Measurements from ENCODE around the gene GRAMD2A. TPM values are rescaled to one million over a fixed set of nuclear protein-coding genes. Genes with fewer than 3 reads are reported as not detected.

Gene GRAMD2A
- total RNA-seq, 4 donors from 2014 or later = 0.41 to 1.4 TPM; not detected in 2

DNA sequence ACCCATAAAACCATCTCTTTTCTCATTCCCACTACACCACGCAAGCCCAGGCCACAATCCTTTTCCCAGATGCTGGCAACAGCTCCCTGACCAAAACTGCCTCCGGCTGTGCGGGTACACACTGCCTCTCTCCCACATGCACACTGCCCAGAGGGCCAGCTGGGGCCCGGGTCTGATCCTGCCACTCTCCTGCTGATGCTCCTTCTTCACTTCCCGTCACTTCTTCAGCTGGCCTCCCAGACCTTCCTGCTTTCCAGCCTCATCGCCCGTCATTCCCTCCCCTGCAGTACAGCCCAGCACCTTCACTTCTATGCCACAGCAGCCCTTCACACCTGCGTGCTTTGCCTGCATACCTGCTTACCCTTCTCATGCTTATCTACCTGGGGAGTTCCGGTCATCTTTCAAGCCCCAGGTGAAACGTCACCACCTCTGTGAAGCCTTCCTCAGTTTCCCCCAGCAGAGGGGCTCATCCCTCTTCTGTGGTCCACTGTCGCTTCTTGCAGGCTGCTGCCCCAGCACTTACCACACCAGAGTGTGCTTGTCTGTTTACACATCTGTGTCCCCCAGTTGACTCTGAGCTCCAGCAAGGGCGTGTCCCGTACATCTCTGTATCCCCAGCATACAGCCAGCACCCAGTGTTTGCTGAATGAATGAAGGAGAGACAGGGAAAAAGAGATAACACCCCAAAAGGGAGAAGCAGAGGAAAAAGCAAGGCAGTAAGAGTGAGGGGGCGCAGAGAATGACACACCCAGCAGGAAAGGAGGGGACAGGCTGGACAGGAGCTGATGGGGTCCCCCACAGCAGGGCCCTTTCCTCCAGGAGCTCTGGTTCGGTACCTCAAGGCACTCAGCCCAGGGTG, 22.2 kb downstream of the GRAMD2A start:
- no peak for TF ChIP-seq POLR2A (IDR thresholded peaks at IDR 0.05)
- TF ChIP-seq, protein P1, sequence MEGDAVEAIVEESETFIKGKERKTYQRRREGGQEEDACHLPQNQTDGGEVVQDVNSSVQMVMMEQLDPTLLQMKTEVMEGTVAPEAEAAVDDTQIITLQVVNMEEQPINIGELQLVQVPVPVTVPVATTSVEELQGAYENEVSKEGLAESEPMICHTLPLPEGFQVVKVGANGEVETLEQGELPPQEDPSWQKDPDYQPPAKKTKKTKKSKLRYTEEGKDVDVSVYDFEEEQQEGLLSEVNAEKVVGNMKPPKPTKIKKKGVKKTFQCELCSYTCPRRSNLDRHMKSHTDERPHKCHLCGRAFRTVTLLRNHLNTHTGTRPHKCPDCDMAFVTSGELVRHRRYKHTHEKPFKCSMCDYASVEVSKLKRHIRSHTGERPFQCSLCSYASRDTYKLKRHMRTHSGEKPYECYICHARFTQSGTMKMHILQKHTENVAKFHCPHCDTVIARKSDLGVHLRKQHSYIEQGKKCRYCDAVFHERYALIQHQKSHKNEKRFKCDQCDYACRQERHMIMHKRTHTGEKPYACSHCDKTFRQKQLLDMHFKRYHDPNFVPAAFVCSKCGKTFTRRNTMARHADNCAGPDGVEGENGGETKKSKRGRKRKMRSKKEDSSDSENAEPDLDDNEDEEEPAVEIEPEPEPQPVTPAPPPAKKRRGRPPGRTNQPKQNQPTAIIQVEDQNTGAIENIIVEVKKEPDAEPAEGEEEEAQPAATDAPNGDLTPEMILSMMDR (IDR thresholded peaks at IDR 0.05) = no peak
- no peak for TF ChIP-seq POLR2AphosphoS5 (IDR thresholded peaks at IDR 0.05)
- TF ChIP-seq EP300 (IDR thresholded peaks at IDR 0.05; ENCODE audit: low read depth) = no peak

DNA sequence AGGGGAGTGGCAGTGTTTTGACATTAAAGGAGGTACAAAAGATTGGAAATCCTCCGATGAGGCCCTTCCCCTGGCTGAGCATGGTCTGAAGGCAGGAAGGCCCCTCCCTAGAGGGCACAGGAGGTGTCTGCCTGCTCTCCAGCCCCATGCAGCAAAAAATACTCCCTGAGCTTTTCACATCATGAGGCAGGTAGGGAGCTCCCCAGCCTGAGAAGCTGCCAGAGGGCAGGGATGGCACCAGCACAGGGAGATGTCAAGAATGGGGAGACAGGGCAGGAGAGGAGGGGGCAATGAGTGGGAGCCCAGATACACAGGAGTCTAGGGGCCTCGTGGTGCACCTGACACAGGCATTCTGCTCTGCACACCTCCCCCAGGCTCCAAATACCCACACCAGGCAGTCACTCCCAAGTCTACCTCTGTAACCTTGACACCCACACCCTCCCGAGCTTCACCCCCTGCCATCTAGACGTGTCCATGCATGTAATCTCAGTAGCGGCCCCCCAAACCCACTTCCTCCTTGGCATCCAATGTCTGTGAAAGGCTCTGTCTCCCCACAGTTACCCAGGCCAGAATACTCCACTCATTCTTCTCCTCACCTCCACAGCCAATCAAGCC, 22.9 kb downstream of the GRAMD2A start:
- 61 to 63% methylated on average over 4 to 5 of the region's 5 CpGs for WGBS, 2 donors (ENCODE audit: low coverage in 1 of 2)
- in situ Hi-C loops (cut with MboI; ENCODE audit: low pct_ligation_motif_present in 1 of 4, low pct_unique_long_range_greater_than_20kb in 1 of 4, low sequenced_read_pairs in 3 of 4) = loop anchor here in 2 of 4 donors (25.0 kb wide), 4 partner anchors 287 to 712 kb away; partner anchors contain the start of gene NR2E3 (in 1 of the 2)

More for the DNA sequence above, 22.2 kb downstream of the GRAMD2A start:
- H3K36me3 ChIP-seq = no peaks in the 10 kb centered on the region
- H3K4me1 ChIP-seq = no peaks in the 10 kb centered on the region
- 84 to 88% methylated on average over 7 to 15 of the region's 15 CpGs for WGBS, 2 donors (ENCODE audit: low coverage in 1 of 2)
- H3K9me3 ChIP-seq = no peaks in the 10 kb centered on the region
- intact Hi-C loops (cut with DNase I; ENCODE audit: low total_unique reads) = no loop called here
- H3K27ac ChIP-seq = no peak overlapping the region
- DNase-seq = no peak
- H3K4me3 ChIP-seq = no peak overlapping the region
- H3K27me3 ChIP-seq = no peaks in the 10 kb centered on the region
- in situ Hi-C loops (cut with MboI; ENCODE audit: low pct_ligation_motif_present in 1 of 4, low pct_unique_long_range_greater_than_20kb in 1 of 4, low sequenced_read_pairs in 3 of 4) = no loop called here

DNA sequence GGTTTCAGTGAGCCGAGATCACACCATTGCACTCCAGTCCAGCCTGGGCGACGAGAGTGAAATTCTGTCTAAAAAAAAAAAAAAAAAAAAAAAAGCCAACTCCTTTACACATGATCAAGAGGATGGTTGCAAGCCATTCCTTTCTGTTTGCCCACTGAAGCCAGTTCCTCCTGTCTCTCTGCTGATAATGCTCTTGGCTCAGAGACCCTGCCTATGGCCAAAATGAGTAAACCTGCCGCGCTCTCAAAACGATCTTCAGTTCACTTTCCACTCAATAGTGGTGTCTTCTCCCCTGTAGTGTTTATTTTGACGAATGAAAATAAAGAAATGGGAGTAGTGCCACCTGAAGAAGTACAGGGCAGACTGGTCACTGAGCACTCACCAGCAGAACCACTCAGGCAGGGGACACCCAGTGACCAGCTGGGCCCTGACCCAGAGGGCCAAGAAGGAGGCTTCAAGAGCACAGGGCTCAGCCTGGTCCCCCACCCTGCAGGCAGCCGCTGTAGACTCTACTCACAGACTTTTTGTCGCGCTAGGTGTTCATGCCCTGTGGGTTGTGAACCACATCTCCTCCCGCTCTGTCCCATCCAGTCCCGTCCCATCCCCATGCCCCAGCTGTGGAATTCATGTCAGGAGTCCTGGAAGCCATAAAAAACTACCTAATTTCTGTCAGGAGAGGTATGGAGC, 23.6 kb downstream of the GRAMD2A start:
- Histone ChIP-seq H3K36me3 (no peaks in the 10 kb centered on the region), H3K27me3 (no peaks in the 10 kb centered on the region), H3K4me1 (peaks cover 0 to 7% (median 3%) of the 10 kb centered on the region in 4 donors), H3K4me3 (no peak overlapping the region), H3K9me3 (no peaks in the 10 kb centered on the region), H3K27ac (no peak overlapping the region)
- in situ Hi-C loops (cut with MboI; ENCODE audit: low pct_ligation_motif_present in 1 of 4, low pct_unique_long_range_greater_than_20kb in 1 of 4, low sequenced_read_pairs in 3 of 4) (loop anchor here in 2 of 4 donors (25.0 kb wide), 4 partner anchors 287 to 712 kb away; partner anchors contain the start of gene NR2E3 (in 1 of the 2)), intact Hi-C loops (cut with DNase I; ENCODE audit: low total_unique reads) (no loop called here)
- WGBS, 2 donors (ENCODE audit: low coverage in 1 of 2) = 91 to 93% methylated on average over 3 to 12 of the region's 12 CpGs
- TF ChIP-seq POLR2A (IDR thresholded peaks at IDR 0.05) (no peak), POLR2AphosphoS5 (IDR thresholded peaks at IDR 0.05) (no peak), EP300 (IDR thresholded peaks at IDR 0.05; ENCODE audit: low read depth) (no peak)
- TF ChIP-seq, protein P1 (IDR thresholded peaks at IDR 0.05) = no peak
- DNase-seq = no peak

More for the DNA sequence above, 22.9 kb downstream of the GRAMD2A start:
- H3K36me3 ChIP-seq = no peaks in the 10 kb centered on the region
- intact Hi-C loops (cut with DNase I; ENCODE audit: low total_unique reads) = no loop called here
- no peak overlapping the region for H3K4me3 ChIP-seq
- H3K27me3 ChIP-seq = no peaks in the 10 kb centered on the region
- no peaks in the 10 kb centered on the region for H3K9me3 ChIP-seq
- H3K27ac ChIP-seq = no peak overlapping the region
- H3K4me1 ChIP-seq = peaks cover 0 to 4% (median 1%) of the 10 kb centered on the region in 4 donors
- TF ChIP-seq, protein P1 (IDR thresholded peaks at IDR 0.05) = no peak
- DNase-seq = no peak

DNA sequence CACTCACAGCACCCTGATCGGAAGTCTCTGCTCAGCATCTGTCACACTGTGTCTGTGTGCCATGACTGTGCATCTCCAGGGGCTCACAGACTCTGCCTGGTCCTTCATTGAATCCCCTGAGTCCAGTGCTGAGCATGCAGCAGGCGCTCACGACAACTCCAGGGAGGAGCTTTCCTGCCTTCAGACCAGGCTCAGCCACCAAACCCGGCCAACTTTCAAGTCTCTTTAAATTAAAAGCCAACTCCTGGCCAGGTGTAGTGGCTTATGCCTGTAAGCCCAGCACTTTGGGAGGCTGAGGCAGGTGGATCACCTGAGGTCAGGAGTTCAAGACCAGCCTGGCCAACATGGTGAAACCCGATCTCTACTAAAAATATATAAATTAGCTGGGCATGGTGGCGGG, 24.2 kb downstream of the GRAMD2A start:
- Histone ChIP-seq H3K4me3 (no peak overlapping the region), H3K36me3 (no peaks in the 10 kb centered on the region), H3K4me1 (peaks cover 0 to 7% (median 3%) of the 10 kb centered on the region in 4 donors), H3K9me3 (no peaks in the 10 kb centered on the region), H3K27ac (no peak overlapping the region), H3K27me3 (no peaks in the 10 kb centered on the region)
- intact Hi-C loops (cut with DNase I; ENCODE audit: low total_unique reads) (no loop called here), in situ Hi-C loops (cut with MboI; ENCODE audit: low pct_ligation_motif_present in 1 of 4, low pct_unique_long_range_greater_than_20kb in 1 of 4, low sequenced_read_pairs in 3 of 4) (loop anchor here in 2 of 4 donors (25.0 kb wide), 4 partner anchors 286 to 711 kb away; partner anchors contain the start of gene NR2E3 (in 1 of the 2))
- DNase-seq = no peak
- WGBS, 2 donors (ENCODE audit: low coverage in 1 of 2) = 86% methylated on average over 5 of the region's 6 CpGs; no CpG with 5 or more reads in 1 of the 2 donors
- TF ChIP-seq EP300 (IDR thresholded peaks at IDR 0.05; ENCODE audit: low read depth) (no peak), POLR2A (IDR thresholded peaks at IDR 0.05) (no peak), POLR2AphosphoS5 (IDR thresholded peaks at IDR 0.05) (no peak)
- TF ChIP-seq, protein P1 (IDR thresholded peaks at IDR 0.05) = no peak

Data from transverse colon (tissue), 4 donors.